HG03103 (cell line): Measurements from ENCODE around the gene MYOD1.

Experiments used
- ATAC-seq: cut with Tn5 transposase; IDR thresholded peaks from one replicate; pipeline ENCODE4 v1.9.1; 2021; ENCODE audit warnings: low read depth; ENCODE audit not compliant: unreplicated experiment

The MYOD1 gene

GRCh38 chr11:17719028-17719937 is at the start of gene MYOD1:
TSS of gene MYOD1 (plus strand) at chr11:17719571. CDS start at chr11:17719783, 212 bp downstream.
- ATAC-seq: no peak

DNA sequence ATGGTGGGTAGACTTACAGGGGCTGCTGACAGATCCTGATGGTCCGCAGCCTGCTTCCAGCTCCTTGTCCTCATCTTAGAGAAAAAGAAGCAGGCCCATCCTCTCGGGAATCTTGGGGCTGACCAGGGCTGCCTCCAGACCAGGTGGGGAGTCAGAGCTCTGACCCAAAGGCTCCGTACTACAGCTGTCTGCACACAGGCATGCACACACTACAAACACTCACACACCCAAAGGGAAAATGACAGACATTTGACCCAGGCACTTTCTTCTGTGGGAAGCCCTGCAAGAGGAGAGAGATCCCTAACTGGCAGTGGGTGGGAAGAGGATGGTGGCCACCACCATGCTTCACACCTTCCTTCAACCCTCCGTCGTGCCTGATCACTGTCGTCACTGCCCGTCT is 46.9 kb upstream of the MYOD1 start:
- no peak for ATAC-seq

- ATAC-seq: no peak
Measured at GRCh38 chr11:17673951-17674350, 45.4 kb upstream of the MYOD1 start.

GRCh38 chr11:17682848-17683247 is 36.5 kb upstream of the MYOD1 start:
- no peak for ATAC-seq

DNA sequence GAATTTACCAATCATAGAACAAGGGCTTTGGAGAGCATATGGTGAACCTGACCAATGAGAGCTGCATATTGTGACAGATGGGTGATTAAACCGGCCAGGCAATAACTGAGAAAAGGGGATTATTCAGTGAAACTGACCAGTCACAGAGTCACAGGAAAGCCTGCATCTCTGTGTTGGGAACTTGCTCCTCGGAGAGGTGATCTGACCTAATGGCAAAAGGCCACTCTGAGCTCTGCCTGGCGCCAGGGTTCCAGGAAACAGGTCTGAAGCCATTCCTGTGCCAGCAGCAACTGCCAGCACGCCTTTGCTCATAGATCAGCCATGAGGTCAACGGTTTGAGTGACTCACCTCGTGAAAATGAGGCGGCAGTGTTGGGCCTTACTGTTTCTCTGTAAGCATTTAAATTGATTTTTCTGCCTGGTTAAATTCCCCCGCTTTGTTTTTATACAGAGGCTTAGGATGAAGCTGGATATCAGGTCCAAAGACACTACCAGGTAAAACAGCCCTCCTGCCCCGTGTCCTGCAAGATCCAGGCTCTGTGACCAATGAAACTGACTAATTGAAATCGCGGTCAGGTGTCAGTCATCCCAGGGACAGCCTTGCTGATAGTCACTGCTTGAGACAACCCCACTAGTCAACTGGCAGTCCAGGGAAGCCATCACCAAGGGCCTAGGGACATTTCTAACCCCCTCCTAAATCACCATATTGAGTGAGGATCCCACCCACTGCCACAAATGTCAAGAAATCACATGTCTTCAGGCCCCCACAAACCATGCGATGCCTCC is 35.8 kb upstream of the MYOD1 start:
- ATAC-seq: no peak

GRCh38 chr11:17684550-17684949 is 34.8 kb upstream of the MYOD1 start:
- ATAC-seq: no peak

GRCh38 chr11:17686231-17686980 is 33.0 kb upstream of the MYOD1 start:
- no peak for ATAC-seq

DNA sequence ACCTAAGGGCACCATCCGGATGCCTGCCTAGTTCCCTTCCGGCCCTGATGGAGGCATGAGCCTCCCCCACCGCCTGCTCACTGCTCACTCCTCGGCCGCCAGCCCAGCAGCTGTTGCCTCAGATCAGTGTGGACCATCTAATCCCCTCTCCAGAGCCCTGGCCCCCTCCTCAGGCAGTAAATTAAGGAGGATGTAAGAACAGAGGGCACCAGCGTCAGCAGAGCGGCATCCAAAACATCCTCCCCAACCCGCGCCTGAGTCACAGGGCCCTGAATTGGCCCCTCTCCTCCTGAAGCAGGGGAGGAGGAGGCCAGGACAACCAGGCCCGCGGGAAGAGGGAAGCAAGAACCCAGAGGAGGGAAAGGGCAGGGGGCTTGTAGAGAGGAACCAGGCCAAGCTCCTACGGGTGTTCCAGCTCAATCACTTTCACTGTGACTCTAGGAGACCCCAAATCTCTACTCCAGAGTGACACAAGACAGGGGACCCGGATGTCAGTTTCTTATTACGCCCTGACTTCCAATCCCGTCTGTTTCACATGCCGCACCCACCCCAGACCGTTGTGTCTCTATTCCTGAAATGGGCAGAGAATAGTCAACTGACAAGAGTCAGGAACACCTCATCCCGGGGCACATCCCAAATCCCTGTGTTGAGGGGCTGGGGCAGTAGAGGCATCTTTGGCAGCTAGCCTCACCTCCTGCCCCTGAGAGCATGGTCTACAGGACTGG is 31.3 kb upstream of the MYOD1 start:
- ATAC-seq: no peak

GRCh38 chr11:17691550-17691949 is 27.8 kb upstream of the MYOD1 start:
- ATAC-seq: no peak

DNA sequence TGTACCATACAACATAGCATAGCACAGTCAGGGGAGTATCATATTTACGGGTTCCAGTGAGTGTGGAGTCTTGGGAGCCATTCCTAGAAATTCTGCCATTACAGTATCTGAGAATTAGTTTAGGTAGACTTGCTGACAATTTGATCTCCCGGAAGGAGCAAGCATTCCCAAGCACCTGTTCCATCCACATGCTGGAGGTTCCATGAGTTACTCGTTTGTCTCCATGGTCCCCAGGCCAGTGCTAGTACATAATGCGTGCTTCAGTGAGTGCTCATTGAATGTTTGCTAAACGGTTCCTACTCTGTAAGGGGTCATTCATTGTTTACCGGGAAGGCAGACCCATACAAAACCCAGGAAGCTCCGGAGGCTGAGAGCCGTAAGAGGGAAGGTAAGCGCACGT is 27.4 kb upstream of the MYOD1 start:
- ATAC-seq: no peak

GRCh38 chr11:17692931-17693330 is 26.4 kb upstream of the MYOD1 start:
- ATAC-seq: no peak

- no peak for ATAC-seq
Measured at GRCh38 chr11:17693531-17693930, 25.8 kb upstream of the MYOD1 start.

DNA sequence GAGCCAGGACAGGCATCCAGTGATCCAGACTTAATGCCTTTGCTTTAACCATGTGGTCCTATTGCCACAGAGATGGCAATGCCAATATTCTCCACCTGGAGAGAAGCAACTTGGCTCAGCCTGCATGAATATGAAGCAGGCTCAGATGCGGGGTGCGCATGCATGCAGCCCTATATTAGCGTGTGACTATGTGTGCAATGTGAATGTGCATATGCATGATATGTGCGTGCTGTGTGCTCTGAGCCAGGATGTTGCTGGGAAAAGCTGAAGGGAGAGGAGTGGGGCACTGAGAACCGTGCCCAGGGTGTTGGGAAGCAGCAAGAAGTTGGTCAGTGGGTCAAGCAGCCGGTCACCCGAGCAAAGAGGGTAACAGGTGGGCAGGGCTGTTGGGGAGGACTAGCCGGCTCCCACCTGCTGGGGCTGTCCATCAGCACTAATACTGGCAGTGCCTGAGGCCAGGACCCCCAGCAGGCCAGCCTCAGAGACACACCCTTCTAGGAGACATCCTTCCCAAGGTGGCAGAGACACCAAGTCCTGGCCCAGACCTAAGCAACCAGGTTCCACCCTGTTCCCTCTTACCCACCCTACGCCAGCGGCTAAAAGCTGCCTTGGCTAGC is 24.8 kb upstream of the MYOD1 start:
- no peak for ATAC-seq

GRCh38 chr11:17695454-17696441 is 23.6 kb upstream of the MYOD1 start:
- no peak for ATAC-seq

DNA sequence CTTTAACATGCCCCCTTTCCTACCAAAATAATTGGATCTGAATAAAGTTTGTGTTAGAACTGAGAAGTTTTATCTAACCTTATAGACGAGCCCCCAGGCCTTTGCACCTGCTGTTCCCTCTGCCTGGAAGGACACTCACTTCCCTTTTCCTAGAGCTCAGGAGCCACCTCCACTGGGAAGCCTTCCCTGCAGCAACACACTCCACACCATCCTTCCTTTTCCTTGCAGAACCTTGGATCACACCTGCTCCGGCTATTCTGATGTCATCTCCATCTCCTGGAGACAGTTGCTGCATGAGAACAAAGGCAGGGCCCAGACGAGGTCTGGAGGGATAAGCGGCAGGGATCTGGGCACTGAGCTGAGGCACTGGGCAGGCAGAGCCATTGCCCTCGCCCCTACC is 22.6 kb upstream of the MYOD1 start:
- ATAC-seq: no peak

DNA sequence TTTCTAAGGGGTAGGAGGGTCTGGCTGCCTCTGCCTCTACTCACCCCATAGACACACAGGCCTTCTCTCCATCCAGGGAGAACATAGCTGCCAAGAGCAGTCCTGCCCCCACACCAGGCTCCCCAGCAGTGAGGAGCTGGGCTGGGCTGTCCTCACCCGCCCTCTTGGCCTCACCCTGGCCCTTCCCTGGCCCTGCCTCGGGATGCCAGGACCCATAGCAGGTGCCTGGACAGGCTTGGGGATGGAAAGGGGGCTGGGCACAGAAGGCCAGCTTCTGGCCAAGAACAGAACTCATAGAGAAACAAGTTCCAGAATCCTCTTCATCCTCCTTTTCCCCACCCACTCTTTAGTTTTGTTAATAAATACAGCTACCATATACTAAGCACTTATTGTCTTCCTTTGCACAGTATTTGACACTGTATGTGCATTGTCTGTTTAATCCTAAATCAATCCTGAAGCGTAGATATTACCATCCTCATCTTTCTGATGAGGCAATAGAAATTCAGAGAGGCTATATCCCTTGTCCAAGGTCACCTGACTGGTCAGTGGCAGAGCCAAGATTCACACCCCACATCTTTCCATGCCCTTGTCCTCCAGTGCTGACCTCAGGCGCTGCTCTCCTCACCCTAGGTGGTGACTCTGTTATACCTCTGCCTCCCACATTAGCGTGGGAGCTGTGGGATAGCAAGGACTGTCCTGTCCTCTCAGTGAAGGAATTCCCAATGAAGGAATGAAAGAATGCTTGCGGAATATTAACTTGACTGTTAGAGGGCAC is 22.0 kb upstream of the MYOD1 start:
- ATAC-seq: no peak

DNA sequence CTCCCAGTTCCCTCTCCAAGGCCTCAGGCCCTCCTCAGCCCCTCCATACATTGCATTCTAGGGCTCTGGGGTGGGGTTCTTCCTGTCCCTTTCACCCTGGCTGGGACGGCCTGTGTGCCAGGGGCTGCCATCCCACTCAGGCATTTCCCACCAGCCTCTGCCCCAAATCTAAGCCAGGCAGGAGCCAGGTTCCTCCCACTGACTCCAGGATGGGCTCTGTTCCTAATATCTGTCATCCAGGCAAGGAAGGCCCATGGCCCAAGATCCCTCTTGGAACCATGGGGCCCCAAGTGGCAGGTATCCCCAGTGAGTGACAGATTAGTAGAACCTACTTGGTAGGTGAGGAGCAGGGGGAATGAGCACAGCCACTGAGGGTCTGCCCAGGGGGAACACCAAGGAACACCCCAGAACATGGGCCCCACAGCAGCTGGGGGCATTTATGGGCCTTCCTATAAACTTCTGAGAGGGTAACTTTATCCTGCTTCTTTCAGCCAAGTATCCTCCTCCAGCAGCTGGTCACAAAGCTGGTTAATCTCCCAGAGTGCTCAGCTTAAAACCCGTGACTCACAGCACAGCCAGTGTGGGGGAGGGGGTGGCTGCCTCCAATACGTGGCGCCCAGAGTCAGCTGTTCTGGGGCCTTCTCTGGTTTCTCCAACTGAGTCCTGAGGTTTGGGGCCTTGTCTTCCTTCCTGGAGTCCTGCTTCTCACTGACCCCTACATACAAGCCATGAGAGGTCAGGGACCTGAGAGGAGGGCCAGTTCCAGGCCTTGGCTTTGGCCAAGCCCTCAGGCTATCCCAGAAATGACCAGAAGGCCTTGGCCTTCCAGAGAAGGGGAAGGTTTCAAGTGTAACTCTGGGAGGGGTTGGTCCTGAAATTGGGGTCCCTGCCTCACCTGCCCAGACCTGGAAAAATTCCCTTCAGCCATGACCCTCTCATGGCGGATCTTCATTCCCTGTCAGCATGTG is 19.9 kb upstream of the MYOD1 start:
- no peak for ATAC-seq
